GM18519 (cell line): ENCODE results near the gene UXT.
"Not testable (repeated sequence)": the region's sequence is repeated elsewhere in the genome, so short reads cannot be mapped to it uniquely, and the experiment has no call there.

ENCODE experiments used
- ATAC-seq: cut with Tn5 transposase; IDR thresholded peaks from one replicate; pipeline ENCODE4 v1.9.1; 2021; ENCODE audit warnings: mild to moderate bottlenecking, moderate library complexity; ENCODE audit not compliant: unreplicated experiment, low FRiP score

Gene UXT, protein sequence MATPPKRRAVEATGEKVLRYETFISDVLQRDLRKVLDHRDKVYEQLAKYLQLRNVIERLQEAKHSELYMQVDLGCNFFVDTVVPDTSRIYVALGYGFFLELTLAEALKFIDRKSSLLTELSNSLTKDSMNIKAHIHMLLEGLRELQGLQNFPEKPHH

GRCh38 chrX:47658684-47659420 lies at the start of gene UXT:
Gene UXT, minus strand, starts transcription at chrX:47659180. Its CDS starts 253 bp downstream, at chrX:47658927.
- ATAC-seq, result peak; percentile 53

- ATAC-seq, result no peak
Measured at GRCh38 chrX:47707031-47707780, 48.2 kb upstream of the UXT start.

- ATAC-seq, result no peak
Measured at GRCh38 chrX:47706575-47706974, 47.6 kb upstream of the UXT start.

DNA sequence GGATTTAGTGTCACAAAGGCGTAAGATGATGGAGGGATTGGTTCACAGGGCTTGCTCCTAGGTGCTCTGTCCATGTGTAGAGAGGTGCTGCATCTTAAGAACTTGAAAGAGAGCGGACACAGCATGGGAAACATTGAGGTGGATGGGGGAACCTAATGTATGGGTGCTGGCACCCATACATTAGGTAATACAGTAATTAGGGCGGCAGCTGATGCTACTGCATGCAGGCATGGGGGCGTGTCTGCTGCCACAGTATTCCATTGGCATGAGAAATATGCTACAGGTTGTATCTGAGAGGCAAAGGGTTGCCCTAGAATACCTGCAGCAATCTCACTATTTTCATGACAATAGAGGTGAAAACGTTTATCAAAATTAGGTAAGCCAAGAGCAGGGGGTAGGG lies 45.8 kb upstream of the UXT start:
- no peak for ATAC-seq

- no peak for ATAC-seq
Measured at GRCh38 chrX:47697181-47697580, 38.2 kb upstream of the UXT start.

- no peak for ATAC-seq
Measured at GRCh38 chrX:47690175-47690574, 31.2 kb upstream of the UXT start.

GRCh38 chrX:47687263-47687662 lies 28.3 kb upstream of the UXT start:
- ATAC-seq, result no peak

GRCh38 chrX:47683829-47684205 lies 24.8 kb upstream of the UXT start:
- no peak for ATAC-seq

- ATAC-seq, result no peak
Measured at GRCh38 chrX:47683184-47683828, 24.3 kb upstream of the UXT start.

DNA sequence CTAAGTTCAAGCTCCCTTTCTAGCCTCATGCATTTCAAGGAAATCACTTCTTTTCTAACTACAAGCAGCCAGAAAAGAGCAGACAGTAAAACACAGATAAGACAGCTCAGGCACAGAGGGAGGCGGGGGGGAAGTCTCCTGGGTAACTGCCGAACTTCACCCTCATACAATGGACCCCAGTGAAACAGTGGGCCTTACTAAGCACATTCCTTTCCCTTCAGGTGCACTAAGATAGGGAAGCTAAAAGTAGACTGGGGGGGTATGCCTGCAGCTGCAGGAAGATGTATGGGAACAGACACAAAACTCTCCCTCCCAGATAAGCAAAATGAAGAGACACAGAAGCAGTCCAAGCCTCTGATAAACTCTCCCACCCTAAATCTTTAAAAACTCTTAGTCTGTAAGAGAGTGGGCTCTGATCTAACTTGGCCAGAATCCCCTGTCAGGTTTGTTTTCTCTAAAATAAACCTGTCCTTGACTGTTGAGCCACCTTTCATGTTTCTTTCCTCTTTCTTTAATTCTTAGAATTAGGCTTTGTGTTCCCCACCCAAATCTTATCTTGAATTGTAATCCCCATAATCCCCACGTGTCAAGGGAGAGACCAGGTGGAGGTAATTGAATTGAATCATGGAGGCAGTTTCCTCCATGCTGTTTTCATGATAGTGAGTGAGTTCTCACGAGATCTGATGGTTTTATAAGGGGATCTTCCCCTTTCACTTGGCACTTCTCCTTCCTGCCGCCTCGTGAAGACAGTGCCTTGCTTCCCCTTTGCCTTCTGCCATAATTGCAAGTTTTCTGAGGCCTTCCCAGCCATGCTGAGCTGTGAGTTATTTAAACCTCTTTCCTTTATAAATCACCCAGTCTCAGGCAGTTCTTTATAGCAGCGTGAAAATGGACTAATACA lies 17.2 kb upstream of the UXT start:
- ATAC-seq, result not testable (repeated sequence)

- ATAC-seq, result no peak
Measured at GRCh38 chrX:47674776-47675175, 15.8 kb upstream of the UXT start.

DNA sequence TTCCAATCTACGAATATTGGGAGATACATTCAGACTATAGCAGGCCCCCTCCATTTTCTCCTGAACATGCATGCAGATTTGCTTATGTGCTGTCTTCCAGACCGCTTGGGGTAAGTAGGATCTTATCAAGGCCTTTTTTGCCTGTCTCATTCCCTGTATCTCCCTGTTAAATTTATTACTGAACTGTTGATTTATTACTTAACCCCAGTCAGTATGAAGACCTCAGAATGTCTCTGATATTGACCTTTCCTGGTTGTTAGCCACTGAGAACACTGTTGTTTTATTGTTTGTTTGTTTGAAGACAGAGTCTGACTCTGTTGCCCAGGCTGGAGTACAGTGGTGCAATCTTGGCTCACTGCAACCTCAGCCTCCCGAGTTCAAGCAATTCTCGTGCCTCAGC lies 6.8 kb upstream of the UXT start:
- not testable (repeated sequence) for ATAC-seq

- no peak for ATAC-seq
Measured at GRCh38 chrX:47664737-47665136, 5.8 kb upstream of the UXT start.

DNA sequence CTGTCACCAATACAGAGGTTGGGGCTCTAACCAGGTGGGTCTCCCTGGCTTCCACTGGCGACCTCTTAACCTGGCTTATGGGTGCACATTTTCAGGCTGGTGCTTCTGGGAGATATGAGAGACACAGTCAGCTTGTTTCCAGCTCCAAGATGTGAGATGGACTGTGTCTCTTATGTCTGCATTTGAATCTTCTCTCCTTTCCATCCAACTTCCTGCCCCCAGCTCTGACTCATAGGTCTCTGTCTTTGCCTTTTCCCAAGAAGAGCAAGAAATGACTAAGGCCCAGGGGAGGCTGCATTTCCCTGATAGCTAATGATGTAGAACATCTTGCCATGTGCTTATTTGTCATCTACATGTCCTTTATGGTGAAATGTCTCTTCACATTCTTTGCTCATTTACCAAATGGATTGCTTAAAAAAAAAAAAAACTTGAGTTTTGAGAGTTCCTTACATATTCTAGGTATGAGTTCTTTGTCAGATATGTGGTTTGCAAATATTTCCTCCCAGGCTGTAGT lies 3.2 kb upstream of the UXT start:
- ATAC-seq, result no peak

GRCh38 chrX:47661539-47661938 lies 2.6 kb upstream of the UXT start:
- no peak for ATAC-seq

GRCh38 chrX:47659421-47659726 lies 394 bp upstream of the UXT start:
- no peak for ATAC-seq

DNA sequence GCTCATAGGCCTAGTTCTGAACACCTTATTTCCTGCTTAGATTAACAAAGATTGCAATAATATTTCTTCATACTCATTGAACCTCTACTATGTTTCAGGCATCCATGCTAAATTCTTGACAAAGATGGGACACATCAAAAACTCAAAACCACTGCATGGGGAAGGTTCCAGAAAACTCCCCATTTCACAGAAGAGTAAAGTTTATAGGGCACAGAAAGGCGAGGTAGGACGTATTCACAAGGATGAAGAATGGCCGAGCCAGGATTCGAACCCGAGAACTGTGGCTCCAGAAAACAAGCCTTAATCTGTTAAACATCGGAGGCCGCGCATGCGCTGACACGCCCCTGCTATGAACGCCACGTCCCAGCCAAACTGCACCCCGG lies 688 bp downstream of the UXT start:
- no peak for ATAC-seq

GRCh38 chrX:47651043-47651905 lies 7.7 kb downstream of the UXT start:
- ATAC-seq, result no peak
